GM19455 (cell line): ENCODE data around the gene SLC6A7.

ENCODE experiments used
- ATAC-seq: cut with Tn5 transposase; IDR thresholded peaks from one replicate; pipeline ENCODE4 v1.9.1; 2021; ENCODE audit not compliant: unreplicated experiment

Gene SLC6A7

GRCh38 chr5:150189728-150190502 lies at the start of gene SLC6A7:
Gene SLC6A7, plus strand, starts transcription at chr5:150190062. Its CDS starts 266 bp downstream, at chr5:150190328.
- no peak for ATAC-seq

- no peak for ATAC-seq
Measured at GRCh38 chr5:150140830-150141229, 49.0 kb upstream of the SLC6A7 start.

- ATAC-seq, result no peak
Measured at GRCh38 chr5:150141544-150142184, 48.2 kb upstream of the SLC6A7 start.

- ATAC-seq, result no peak
Measured at GRCh38 chr5:150142185-150142958, 47.5 kb upstream of the SLC6A7 start.

- ATAC-seq, result no peak
Measured at GRCh38 chr5:150142959-150143349, 46.9 kb upstream of the SLC6A7 start.

GRCh38 chr5:150143350-150144245 lies 46.3 kb upstream of the SLC6A7 start:
- no peak for ATAC-seq

GRCh38 chr5:150144246-150144801 lies 45.5 kb upstream of the SLC6A7 start:
- ATAC-seq, result no peak

GRCh38 chr5:150144879-150145278 lies 45.0 kb upstream of the SLC6A7 start:
- ATAC-seq, result no peak

GRCh38 chr5:150146235-150146634 lies 43.6 kb upstream of the SLC6A7 start:
- ATAC-seq, result no peak

- ATAC-seq, result no peak
Measured at GRCh38 chr5:150146862-150147601, 42.8 kb upstream of the SLC6A7 start.

GRCh38 chr5:150147670-150148069 lies 42.2 kb upstream of the SLC6A7 start:
- ATAC-seq, result no peak

- ATAC-seq, result no peak
Measured at GRCh38 chr5:150148117-150148927, 41.5 kb upstream of the SLC6A7 start.

GRCh38 chr5:150149618-150150017 lies 40.2 kb upstream of the SLC6A7 start:
- no peak for ATAC-seq

GRCh38 chr5:150152636-150153462 lies 37.0 kb upstream of the SLC6A7 start:
- ATAC-seq, result no peak

- no peak for ATAC-seq
Measured at GRCh38 chr5:150153483-150153882, 36.4 kb upstream of the SLC6A7 start.

GRCh38 chr5:150153957-150154617 lies 35.8 kb upstream of the SLC6A7 start:
- no peak for ATAC-seq

- ATAC-seq, result no peak
Measured at GRCh38 chr5:150154618-150155128, 35.2 kb upstream of the SLC6A7 start.
